Daoy (cell line): ENCODE data around the gene VAV1. TPM values are rescaled to one million over a fixed set of nuclear protein-coding genes. Genes with fewer than 3 reads are reported as not detected.
"Not testable (repeated sequence)": the region's sequence is repeated elsewhere in the genome, so short reads cannot be mapped to it uniquely, and the experiment has no call there.

Experiments used
- DNase-seq: peaks from one replicate; pipeline ENCODE4 v3.0.0-alpha.2; 2015; ENCODE audit warnings: low read depth
- total RNA-seq: library from RNA; depleted of rRNA; stranded (reverse); fragments of >200 nt; shearing (Covaris generic); gene quantifications from 2 replicates; pipeline ENCODE4 v1.2.3, GENCODE V29; 2014

Gene VAV1
- total RNA-seq, 1 experiment from 2014 or later: 0.40 TPM

GRCh38 chr19:6848986-6849385, 76.5 kb downstream of the VAV1 start:
- no peak for DNase-seq

GRCh38 chr19:6849876-6850275, 77.4 kb downstream of the VAV1 start:
- DNase-seq: no peak

DNA sequence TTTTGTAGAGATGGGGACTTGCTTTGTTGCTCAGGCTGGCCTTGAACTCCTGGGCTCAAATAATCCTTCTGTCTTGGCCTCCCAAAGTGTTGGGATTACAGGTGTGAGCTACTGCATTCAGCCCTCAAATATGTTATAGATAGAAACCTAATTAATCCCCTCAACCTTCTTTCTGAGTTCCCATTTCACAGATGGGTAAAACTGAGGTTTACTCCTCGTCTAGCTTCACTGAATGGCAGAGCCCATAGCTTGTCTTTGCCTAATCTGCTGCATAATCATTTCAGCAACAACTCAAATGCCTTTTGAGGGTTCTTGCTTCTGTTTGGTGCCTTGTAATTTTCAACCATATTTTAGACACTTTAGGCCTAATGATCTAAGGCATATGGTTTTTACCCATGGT, 78.9 kb downstream of the VAV1 start:
- no peak for DNase-seq

- no peak for DNase-seq
Observed at GRCh38 chr19:6852001-6852400, 79.5 kb downstream of the VAV1 start.

- no peak for DNase-seq
Observed at GRCh38 chr19:6853868-6854267, 81.4 kb downstream of the VAV1 start.

DNA sequence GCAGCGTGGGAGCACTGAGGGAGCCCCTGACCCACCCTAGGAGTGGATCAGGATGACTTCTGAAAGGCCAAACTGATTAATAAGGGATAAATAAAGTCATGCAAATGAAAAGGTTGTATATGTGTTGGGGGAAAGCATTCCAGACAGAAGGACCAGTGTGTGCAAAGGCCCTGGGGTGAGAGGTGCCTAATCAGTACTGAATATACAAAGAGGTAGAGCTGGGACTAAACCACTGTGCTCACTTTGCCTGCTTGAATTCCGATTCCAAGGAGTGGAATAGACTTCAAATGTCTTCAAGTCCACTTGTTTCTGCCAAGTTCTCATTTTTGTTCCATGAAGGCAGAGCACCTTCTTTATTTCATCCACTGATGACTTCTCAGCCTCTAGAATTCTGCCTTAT, 82.2 kb downstream of the VAV1 start:
- DNase-seq: no peak

DNA sequence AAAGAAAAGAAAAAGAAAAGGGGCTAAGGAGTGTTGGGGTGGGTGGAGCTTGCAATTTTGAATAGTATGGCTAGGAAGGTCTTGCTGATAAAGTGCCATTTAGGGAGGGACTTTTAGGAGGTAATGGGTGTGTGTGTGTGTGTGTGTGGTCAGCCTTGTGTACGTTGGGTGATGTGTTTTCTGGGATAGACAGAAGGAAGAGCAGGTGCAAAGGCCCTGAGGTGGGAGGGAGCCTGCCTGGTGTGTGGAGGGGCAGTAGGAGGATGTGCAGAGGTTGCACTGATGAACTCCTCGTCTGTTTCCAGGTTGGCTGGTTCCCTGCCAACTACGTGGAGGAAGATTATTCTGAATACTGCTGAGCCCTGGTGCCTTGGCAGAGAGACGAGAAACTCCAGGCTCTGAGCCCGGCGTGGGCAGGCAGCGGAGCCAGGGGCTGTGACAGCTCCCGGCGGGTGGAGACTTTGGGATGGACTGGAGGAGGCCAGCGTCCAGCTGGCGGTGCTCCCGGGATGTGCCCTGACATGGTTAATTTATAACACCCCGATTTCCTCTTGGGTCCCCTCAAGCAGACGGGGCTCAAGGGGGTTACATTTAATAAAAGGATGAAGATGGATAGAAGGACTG, 84.4 kb downstream of the VAV1 start:
- no peak for DNase-seq

DNA sequence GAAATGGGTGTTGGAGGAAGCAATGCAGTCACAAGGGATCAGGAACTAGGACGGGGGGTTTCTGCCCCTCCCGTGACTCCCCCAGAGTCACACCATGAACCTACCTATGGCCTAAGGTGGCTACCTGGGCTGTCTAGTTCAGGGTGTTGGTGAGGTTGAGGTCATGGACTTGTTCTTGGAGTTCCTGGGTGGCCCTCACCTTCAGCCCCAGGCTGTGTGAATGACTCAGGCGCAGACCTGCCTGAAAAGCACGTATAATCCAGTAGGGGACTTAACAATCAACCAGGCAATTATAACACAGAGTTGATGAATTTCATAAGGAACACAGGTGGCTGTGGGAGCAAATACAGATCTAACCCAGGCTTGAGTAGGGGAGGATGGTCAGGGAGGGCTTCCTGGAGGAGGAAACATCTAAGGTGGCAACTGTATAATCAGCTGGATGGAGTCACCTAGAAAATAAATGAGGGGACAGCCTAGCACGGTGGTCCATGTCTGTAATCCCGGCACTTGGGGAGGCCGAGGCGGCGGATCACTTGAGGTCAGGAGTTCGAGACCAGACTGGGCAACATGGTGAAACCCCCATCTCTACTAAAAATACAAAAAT, 89.3 kb downstream of the VAV1 start:
- DNase-seq: no peak

GRCh38 chr19:6862673-6863078, 90.2 kb downstream of the VAV1 start:
- DNase-seq: peak; percentile 92

GRCh38 chr19:6864325-6864940, 91.9 kb downstream of the VAV1 start:
- DNase-seq: no peak

DNA sequence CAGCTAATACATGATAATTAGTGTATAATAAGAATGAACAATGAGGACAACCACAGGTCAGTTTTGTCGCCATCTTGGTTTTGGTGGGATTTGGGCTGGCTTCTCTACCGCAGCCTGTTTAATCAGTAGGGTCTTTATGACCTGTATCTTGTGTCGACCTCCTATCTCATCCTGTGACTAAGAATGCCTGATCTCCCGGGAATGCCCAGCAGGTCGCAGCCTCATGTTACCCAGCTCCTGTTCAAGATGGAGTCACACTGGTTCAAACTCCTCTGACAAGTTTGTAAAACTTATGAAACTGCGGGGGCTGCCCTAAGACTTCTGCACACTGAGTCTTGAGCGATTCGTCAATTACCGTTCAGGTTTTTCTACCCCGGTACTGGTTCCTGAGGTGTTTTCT, 93.3 kb downstream of the VAV1 start:
- no peak for DNase-seq

DNA sequence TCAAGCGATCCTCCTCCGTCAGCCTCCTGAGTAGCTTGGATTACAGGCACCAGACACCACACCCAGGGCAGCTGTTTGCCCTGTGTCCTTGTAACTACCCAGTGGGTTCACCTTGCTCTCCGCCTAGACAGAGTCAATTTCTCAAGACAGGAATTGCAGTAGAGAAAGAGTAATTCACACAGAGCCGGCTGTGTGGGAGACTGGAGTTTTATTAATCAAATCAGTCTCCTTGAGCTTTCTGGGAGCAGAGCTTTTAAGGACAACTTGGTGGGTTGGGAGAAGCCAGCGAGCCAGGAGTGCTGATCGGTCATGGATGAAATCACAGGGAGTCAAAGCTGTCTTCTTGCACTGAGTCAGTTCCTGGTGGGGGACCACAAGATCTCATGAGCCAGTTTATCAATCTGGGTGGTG, 94.2 kb downstream of the VAV1 start:
- DNase-seq: peak; percentile 78

- no peak for DNase-seq
Observed at GRCh38 chr19:6868351-6868750, 95.8 kb downstream of the VAV1 start.

DNA sequence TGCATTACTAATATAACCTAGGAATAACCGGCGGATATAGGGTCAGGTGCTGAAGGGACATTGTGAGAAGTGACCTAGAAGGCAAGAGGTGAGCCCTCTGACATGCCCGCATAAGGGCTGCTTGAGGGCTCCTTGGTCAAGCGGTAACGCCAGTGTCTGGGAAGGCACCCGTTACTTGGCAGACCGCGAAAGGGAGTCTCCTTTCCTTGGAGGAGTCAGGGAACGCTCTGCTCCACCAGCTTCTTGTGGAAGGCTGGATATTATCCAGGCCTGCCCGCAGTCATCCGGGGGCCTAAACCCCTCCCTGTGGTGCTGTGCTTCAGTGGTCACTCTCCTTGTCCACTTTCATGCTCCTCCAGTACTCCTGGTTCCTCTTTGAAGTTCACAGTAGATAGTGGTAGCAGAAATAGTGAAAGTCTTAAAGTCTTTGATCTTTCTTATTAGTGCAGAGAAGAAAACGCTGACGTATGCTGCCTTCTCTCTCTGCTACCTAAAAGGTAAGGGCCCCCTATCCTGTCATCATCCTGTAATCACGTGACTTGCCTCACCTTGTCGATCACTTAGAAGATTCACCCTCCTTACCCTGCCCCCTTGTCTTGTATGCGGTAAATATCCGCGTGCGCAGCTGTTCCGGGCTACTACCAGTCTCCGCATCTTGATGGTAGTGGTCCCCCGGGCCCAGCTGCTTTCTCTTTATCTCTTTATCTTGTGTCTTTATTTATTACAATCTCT, 96.8 kb downstream of the VAV1 start:
- DNase-seq: not testable (repeated sequence)

DNA sequence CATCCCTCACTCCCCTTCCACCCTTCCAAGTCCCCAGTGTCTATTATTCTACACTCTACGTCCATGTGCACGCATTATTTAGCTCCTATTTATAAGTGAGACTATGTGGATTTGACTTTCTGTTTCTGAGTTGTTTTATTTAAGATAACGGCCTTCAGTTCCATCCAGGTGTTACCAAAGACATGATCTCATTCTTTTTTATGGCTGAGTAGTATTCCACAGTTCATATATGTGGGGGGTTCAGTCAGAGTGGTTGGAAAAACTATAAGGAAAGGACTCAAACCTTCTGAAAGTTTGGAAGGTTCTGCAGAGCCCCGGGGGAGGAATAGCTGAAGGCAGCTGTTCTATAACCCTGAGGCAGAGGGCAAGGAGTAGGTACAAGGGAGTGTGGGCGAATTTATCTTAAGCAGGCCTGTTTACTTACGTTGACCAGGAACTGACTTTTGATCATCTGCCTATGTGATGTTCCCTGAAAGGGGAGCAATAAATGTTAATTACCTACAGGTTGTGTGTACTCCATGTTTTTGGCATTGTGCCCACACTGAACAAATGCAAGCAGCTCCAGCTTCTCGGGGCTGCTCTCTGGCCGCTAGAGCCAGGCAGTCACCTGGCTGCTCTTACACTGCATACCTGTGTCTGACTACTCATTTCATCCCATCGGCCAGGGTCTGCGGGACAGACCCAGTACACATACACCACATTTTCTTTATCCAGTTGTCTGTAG, 101.4 kb downstream of the VAV1 start:
- no peak for DNase-seq

- DNase-seq: no peak
Observed at GRCh38 chr19:6875218-6875617, 102.7 kb downstream of the VAV1 start.

DNA sequence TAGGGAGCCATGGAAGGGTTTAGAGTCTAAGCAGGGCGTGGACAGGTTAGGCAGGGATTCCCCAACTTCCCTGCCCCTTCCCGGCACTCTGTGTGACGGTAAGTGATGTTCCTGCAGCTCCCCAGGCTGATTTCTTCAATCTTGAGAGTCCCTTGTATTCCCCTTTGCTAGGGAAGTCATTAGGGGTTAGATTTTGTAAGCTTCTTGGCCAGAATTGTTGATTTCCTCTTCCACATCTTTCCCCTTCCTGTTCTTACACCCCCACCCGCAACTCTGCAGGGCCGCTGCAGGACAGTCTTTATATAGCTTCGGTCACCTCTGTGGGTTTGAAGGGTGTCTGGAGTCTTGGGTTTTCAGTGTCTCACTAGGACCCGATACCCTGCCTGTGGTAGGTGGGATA, 104.2 kb downstream of the VAV1 start:
- no peak for DNase-seq

GRCh38 chr19:6877766-6878165, 105.3 kb downstream of the VAV1 start:
- DNase-seq: no peak

GRCh38 chr19:6886277-6886897, 113.9 kb downstream of the VAV1 start:
- DNase-seq: no peak

DNA sequence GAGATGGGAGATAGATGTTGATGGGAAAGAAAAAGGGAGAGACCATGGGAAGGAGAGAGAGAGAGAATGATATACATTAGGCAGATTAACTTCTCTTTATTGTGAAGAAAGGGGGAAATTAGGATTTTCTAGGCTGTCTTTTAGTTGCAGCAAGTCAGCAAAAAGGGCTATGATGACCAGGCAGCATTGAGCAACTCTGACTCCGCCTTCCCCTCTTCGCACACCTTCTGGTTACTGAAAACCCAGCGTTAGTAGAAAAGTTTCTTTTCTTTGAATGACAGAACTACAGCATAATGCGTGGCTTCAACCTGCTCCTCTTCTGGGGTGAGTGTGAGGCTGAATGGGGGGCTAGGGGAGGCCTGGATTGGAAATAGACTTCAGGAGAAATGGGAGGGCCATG, 114.8 kb downstream of the VAV1 start, which contains the start of gene ADGRE1:
Gene ADGRE1 (plus strand): TSS at position 264 of the 400 bp plus-strand sequence. CDS start 30 bp downstream, at position 294.
- DNase-seq: no peak

DNA sequence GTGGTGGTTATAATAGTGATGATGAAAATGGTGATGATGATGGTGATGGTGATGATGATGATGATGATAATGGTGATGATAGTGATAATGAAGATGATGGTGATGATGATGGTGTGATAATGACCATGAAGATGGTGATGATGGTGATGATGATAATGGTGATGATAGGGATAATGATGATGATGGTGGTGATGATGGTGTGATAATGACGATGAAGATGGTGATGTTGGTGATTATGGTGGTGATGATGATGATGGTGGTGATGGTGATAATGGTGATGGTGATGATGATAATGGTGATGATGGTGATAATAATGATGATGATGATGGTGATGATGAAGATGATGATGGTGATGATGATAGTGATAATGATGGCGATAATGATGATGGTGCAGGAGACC, 116.5 kb downstream of the VAV1 start:
- no peak for DNase-seq
